Suprapubic skin (tissue), 4 donors: ENCODE results near the gene CTNNBL1. TPM values are rescaled to one million over a fixed set of nuclear protein-coding genes. Genes with fewer than 3 reads are reported as not detected.
A peak's percentile ranks its signal among the peaks of the same experiment; 100 is the strongest.

Source experiments
- DNase-seq, 2 donors: peaks; one replicate each; pipeline ENCODE4 v3.0.0-alpha.2; 2019; ENCODE audit warnings: low spot score in 2 of 2
- H3K27ac ChIP-seq: fragments of 200-600 bp; sonication (generic); one replicate; pipeline ENCODE4 v1.5.1; 2019
- H3K27me3 ChIP-seq: fragments of 200-600 bp; sonication (generic); one replicate; pipeline ENCODE4 v1.5.1; 2019
- H3K36me3 ChIP-seq: fragments of 200-600 bp; sonication (generic); one replicate; pipeline ENCODE4 v1.5.1; 2019
- H3K4me1 ChIP-seq: fragments of 200-600 bp; sonication (generic); one replicate; pipeline ENCODE4 v1.5.1; 2019
- H3K4me3 ChIP-seq: fragments of 200-600 bp; sonication (generic); one replicate; pipeline ENCODE4 v1.5.1; 2019; ENCODE audit warnings: mild to moderate bottlenecking
- H3K9me3 ChIP-seq: fragments of 200-600 bp; sonication (generic); one replicate; pipeline ENCODE4 v1.5.1; 2019
- EP300 ChIP-seq: sonication (generic); formaldehyde crosslinking; IDR thresholded peaks from one replicate; pipeline ENCODE4 v1.6.1; 2017; ENCODE audit warnings: antibody characterized with exemption
- POLR2A ChIP-seq, 2 donors: fragments of 450-650 bp; IDR thresholded peaks; one replicate each; pipeline ENCODE4 v1.6.1; 2017; ENCODE audit warnings: antibody characterized with exemption in 2 of 2, mild to moderate bottlenecking in 2 of 2, moderate library complexity in 2 of 2
- POLR2AphosphoS5 ChIP-seq, 3 donors: sonication (generic); formaldehyde crosslinking; IDR thresholded peaks; one replicate each; pipeline ENCODE4 v1.6.1; 2017; ENCODE audit warnings: antibody characterized with exemption in 3 of 3
- WGBS: methylation state at CpG from one replicate; pipeline ENCODE4 v1.1.5; 2018; 5-methylcytosine and 5-hydroxymethylcytosine counted together
- total RNA-seq, 4 donors: library from RNA; depleted of rRNA; stranded (reverse); fragments of >200 nt; gene quantifications; one replicate each; pipeline ENCODE4 v1.1.0, GENCODE V29; 2016
- TF ChIP-seq, protein P1 (sequence below), 2 donors: fragments of 200-600 bp in 1 of 2; fragments of 450-650 bp in 1 of 2; sonication (generic) in 1 of 2; IDR thresholded peaks; one replicate each; pipeline ENCODE4 v1.5.1; 2016 to 2019; ENCODE audit warnings: antibody characterized with exemption in 2 of 2, mild to moderate bottlenecking in 1 of 2, moderate library complexity in 1 of 2

The CTNNBL1 gene
- total RNA-seq, 4 donors from 2014 or later = 17.2 to 27.4 (median 26.1) TPM

DNA sequence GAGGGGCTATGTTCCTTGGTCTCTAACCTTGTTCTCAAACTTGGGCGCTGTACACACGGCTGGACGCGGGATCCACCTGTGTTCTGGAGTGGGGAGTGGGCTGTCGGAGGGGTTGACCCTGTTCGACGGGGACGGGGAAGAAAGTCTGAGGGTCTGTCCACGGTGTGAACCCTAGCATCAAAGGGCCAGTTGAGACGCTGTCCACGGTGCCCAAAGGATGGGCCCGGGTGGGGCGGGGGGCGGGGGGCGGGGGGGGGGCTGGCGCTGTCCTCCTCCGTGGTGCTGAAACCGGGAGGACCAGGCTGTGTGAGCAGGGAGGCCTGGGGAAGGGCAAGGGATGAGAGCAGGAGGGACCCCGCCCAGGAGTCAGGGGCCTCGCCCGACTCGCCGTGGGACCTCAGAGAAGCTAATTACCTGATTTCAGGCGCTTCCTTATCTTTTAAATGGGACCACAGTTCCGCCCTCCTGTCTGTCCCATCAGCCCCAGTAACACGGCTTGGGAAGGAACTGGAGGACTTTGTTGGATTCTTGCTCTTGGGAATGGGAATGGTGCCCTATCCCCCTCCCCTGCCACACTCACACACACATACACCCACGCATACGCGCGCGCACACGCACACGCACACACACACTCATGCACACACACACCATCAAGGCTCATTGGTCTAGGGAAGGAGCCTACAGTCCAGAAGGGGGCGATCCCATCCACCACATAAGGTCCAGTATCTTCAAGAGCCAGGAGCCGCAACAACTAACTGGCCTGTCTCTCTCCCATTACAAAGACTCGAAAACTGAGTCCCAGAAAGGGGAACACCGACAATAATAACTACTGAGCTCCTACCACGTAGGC is 208.0 kb downstream of the CTNNBL1 start:
- H3K27ac ChIP-seq = no peak overlapping the region
- H3K27me3 ChIP-seq = peaks cover 63% of the 10 kb centered on the region
- H3K4me1 ChIP-seq = peaks cover 13% of the 10 kb centered on the region
- WGBS = 22% methylated on average over 24 of the region's 38 CpGs
- DNase-seq = no peak
- TF ChIP-seq POLR2AphosphoS5 (IDR thresholded peaks at IDR 0.05) (no peak), EP300 (no peak)
- TF ChIP-seq, protein P1, sequence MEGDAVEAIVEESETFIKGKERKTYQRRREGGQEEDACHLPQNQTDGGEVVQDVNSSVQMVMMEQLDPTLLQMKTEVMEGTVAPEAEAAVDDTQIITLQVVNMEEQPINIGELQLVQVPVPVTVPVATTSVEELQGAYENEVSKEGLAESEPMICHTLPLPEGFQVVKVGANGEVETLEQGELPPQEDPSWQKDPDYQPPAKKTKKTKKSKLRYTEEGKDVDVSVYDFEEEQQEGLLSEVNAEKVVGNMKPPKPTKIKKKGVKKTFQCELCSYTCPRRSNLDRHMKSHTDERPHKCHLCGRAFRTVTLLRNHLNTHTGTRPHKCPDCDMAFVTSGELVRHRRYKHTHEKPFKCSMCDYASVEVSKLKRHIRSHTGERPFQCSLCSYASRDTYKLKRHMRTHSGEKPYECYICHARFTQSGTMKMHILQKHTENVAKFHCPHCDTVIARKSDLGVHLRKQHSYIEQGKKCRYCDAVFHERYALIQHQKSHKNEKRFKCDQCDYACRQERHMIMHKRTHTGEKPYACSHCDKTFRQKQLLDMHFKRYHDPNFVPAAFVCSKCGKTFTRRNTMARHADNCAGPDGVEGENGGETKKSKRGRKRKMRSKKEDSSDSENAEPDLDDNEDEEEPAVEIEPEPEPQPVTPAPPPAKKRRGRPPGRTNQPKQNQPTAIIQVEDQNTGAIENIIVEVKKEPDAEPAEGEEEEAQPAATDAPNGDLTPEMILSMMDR (IDR thresholded peaks at IDR 0.05) = no peak
- H3K36me3 ChIP-seq = no peaks in the 10 kb centered on the region
- H3K4me3 ChIP-seq = peak overlapping the region; percentile 51
- no peaks in the 10 kb centered on the region for H3K9me3 ChIP-seq

- Histone ChIP-seq H3K27me3 (peaks cover 68% of the 10 kb centered on the region), H3K27ac (no peak within 1 kb of the TSS), H3K9me3 (no peaks in the 10 kb centered on the region), H3K4me3 (peak within 1 kb of the TSS; percentile 51), H3K36me3 (no peaks in the 10 kb centered on the region), H3K4me1 (peaks cover 13% of the 10 kb centered on the region)
- DNase-seq = no peak
- WGBS = 3% methylated on average over 39 of the region's 71 CpGs
- TF ChIP-seq, protein P1 (IDR thresholded peaks at IDR 0.05) = no peak
- TF ChIP-seq POLR2A (IDR thresholded peaks at IDR 0.05) (no peak), POLR2AphosphoS5 (IDR thresholded peaks at IDR 0.05) (no peak), EP300 (no peak)
Observed at GRCh38 chr20:37902504-37903313, 208.9 kb downstream of the CTNNBL1 start, which contains the start of gene VSTM2L. TSS of gene VSTM2L (plus strand) at chr20:37903127. CDS start at chr20:37903351, 224 bp downstream.

- H3K27ac ChIP-seq = no peak overlapping the region
- TF ChIP-seq EP300 = no peak
- TF ChIP-seq, protein P1 (IDR thresholded peaks at IDR 0.05) = peak; percentile 2 to 16
- DNase-seq = no peak
Observed at GRCh38 chr20:37903317-37904007, 209.6 kb downstream of the CTNNBL1 start.

GRCh38 chr20:37904008-37904642 is 210.3 kb downstream of the CTNNBL1 start:
- Histone ChIP-seq H3K27me3 (peaks cover 72% of the 10 kb centered on the region), H3K4me1 (peaks cover 13% of the 10 kb centered on the region), H3K36me3 (no peaks in the 10 kb centered on the region), H3K4me3 (no peak overlapping the region), H3K9me3 (no peaks in the 10 kb centered on the region), H3K27ac (no peak overlapping the region)
- WGBS = 62% methylated on average over 3 of the region's 12 CpGs
- no peak for DNase-seq
- TF ChIP-seq POLR2A (IDR thresholded peaks at IDR 0.05) = no peak
- no peak for TF ChIP-seq POLR2AphosphoS5 (IDR thresholded peaks at IDR 0.05)
- TF ChIP-seq EP300 = no peak
- TF ChIP-seq, protein P1 (IDR thresholded peaks at IDR 0.05) = no peak

More at GRCh38 chr20:37903317-37904007, 209.6 kb downstream of the CTNNBL1 start:
- 57% methylated on average over 19 of the region's 67 CpGs for WGBS
- H3K4me1 ChIP-seq = peaks cover 13% of the 10 kb centered on the region
- H3K36me3 ChIP-seq = no peaks in the 10 kb centered on the region
- peak overlapping the region; percentile 51 for H3K4me3 ChIP-seq
- peaks cover 68% of the 10 kb centered on the region for H3K27me3 ChIP-seq
- H3K9me3 ChIP-seq = no peaks in the 10 kb centered on the region
